ENCODE data around the gene SCFD2.

Gene SCFD2

DNA sequence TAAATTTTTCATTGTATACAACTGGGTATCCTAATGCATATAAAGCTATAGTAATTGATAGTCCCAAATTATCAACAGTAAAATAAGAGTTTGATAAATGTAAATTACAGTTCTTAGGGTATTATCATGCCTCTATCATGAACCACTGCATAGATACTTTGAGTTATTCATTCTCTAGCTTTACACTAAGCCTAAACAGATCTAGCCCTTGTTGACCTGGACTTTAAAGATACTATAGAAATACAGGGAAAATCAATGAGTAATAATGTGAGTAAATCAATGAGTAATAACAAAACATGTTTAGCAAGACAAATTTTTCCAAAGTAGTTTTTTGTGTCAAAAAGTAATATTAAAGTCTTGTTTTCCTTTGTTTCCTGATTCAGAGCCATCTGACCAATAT lies 228.4 kb downstream of the SCFD2 start:
- no peak for DNase-seq

- DNase-seq: no peak
Observed at GRCh38 chr4:53136954-53137353, 228.9 kb downstream of the SCFD2 start.

DNA sequence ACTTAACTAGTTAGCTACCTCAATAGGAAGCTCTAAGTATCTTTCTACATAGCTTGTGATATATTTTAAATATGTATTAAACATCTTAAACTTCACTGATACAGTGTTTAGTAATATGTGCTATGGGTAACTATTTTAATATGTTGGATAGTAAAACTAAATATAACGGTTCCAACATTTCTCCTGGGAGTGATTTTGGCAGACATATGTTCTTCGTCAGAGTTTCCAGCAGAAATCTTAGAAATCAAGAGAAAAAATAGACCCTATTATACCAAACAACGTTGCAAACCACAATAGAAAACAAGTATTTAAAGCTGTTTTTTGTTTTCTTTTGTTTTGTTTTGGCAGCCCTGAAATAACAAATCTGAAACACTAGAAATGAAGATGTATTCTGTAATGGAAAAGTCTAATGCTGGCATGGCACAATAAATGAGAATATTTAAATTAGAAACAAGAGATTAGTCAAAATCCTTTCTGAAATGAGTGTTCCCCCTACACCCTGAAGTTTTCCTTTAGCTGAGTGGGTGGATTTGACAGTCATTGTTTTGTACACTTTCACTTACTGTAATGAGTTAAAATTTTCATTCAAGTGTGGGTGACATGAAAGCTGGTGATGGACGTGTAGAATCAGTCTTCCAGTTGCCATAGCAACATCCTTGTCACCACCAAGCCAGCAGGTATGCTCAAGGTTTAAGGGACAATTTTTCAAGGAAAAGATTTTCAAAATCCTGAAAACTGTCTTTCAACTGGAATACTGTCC lies 233.5 kb downstream of the SCFD2 start:
- DNase-seq: no peak

- no peak for DNase-seq
Observed at GRCh38 chr4:53131562-53131925, 234.3 kb downstream of the SCFD2 start.

DNA sequence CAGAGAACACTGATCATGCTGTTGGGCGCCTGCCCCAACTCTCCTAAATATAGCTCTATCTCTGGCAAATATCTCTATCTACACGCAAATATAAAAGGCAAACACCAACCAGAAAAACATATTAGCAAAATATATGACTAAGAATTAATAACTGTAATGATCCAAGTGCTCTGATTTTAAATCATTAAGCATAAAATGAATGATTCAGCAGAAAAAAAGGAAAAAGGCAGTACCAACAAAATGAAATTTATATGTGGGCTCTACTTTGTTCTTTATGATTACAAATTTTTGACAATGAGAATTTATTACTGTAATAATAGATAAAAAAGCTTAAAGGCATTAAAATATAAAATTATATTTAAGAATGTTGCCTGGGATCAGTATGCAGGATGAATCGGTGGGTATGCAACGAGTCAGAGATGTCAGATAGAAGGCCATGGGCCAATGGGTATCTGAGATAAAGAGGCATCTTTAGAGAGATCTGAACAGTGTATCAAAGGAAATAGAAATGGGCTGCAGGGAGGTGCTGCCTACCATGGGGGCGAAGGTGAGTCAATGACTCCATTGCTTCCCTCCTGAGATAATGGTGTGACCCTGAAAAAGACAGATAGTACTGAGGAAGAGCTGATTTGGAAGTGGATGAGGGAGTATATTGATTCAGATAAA lies 234.8 kb downstream of the SCFD2 start:
- no peak for DNase-seq

GRCh38 chr4:53128706-53129357 lies 237.0 kb downstream of the SCFD2 start:
- no peak for DNase-seq

DNA sequence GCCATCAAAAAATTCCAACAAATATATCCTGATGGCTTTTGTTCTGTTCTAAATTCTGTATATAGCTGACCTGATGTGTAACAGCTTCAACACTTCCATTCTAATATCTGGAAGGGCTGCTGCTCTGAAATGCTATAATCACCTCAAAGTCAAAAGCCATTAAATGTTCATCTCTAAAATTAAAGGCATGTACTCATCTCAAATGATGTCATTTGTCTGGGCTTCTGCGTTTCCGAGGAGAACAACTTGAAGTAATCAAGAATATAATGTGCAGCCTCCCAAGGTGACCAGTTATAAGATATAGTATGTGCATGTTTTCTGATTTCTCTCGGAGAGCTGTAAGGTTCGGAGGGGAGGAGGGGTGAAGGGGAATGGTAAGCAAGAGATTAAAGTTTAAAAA lies 237.6 kb downstream of the SCFD2 start:
- no peak for DNase-seq

DNA sequence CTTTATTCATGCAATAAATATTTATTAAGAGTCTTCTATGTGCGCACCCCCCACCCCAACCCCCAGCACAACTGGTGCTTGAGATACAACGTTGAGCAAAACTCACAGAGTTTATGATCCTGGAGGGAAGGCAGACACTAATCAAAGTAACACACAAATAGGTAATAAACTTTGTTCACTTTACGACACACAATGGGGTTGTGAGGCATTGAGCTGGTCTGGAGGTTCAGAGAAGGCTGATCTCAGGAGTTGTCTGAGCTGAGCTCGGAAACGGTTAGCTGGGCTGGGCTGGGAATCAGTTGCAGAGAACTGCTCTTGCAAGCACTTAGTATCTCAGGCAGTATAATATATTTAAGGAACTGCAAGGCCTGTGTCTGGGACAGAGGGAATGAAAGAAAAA lies 238.5 kb downstream of the SCFD2 start:
- no peak for DNase-seq

GRCh38 chr4:53126099-53126498 lies 239.8 kb downstream of the SCFD2 start:
- no peak for DNase-seq

- no peak for DNase-seq
Observed at GRCh38 chr4:53123819-53124218, 242.0 kb downstream of the SCFD2 start.

- DNase-seq: no peak
Observed at GRCh38 chr4:53123171-53123570, 242.7 kb downstream of the SCFD2 start.

GRCh38 chr4:53122280-53123116 lies 243.4 kb downstream of the SCFD2 start:
- DNase-seq: no peak

GRCh38 chr4:53121264-53121865 lies 244.5 kb downstream of the SCFD2 start:
- no peak for DNase-seq

DNA sequence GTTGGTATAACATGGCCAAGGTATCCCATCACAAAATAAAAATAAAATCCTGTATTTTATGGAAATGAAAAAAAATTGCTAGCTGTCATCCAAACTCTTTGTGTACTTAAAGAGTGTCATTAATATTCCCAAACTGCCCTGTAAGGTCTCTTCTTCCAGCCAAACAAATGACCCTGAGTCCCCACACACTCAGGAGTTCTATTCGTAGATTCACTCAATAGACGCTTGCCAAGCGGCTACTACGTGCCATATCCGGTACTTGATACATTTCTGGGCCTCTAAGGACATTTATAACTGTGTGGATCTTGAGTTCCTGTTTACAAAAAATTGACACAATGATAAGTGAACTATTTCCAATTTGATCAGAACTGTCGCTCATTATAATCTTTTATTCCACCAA lies 245.1 kb downstream of the SCFD2 start:
- DNase-seq: no peak

- peak; percentile 81 for DNase-seq
Observed at GRCh38 chr4:53119680-53120079, 246.2 kb downstream of the SCFD2 start.

GRCh38 chr4:53118676-53119075 lies 247.2 kb downstream of the SCFD2 start:
- DNase-seq: no peak

GRCh38 chr4:53116954-53117353 lies 248.9 kb downstream of the SCFD2 start:
- DNase-seq: peak; percentile 37

GRCh38 chr4:53113431-53114225 lies 252.2 kb downstream of the SCFD2 start:
- peak; percentile 25 for DNase-seq

- DNase-seq: no peak
Observed at GRCh38 chr4:53105313-53105712, 260.5 kb downstream of the SCFD2 start.

GRCh38 chr4:53103481-53103880 lies 262.4 kb downstream of the SCFD2 start:
- DNase-seq: no peak

- peak; percentile 84 for DNase-seq
Observed at GRCh38 chr4:53101191-53101581, 264.7 kb downstream of the SCFD2 start.

Measured in fibroblast of skin of abdomen (primary cell).